A549 (cell line): Measurements from ENCODE around the gene OR8K1.

Experiments used
- CHD2 ChIP-seq: fragments of 150-350 bp; IDR thresholded peaks from 2 replicates; pipeline ENCODE4 v1.6.1; 2014; ENCODE audit warnings: low read length; ENCODE audit not compliant: partially characterized antibody
- JUN ChIP-seq, 2 experiments: fragments of >200 bp; sonication (Bioruptor Twin); formaldehyde crosslinking; IDR thresholded peaks; 2 replicates in 1 of 2; 3 replicates in 1 of 2; pipeline ENCODE4 v1.6.1; 2016 to 2017
- PHF8 ChIP-seq: fragments of 200-600 bp; sonication (generic); IDR thresholded peaks from 2 replicates; pipeline ENCODE4 v1.6.1; 2016; ENCODE audit warnings: low read depth, mild to moderate bottlenecking, antibody characterized with exemption, moderate library complexity, borderline replicate concordance
- POLR2A ChIP-seq: IDR thresholded peaks from 2 replicates; pipeline ENCODE4 v1.6.1; 2012; ENCODE audit warnings: mild to moderate bottlenecking, low read length
- TF ChIP-seq, protein P1 (sequence below): fragments of >200 bp; sonication (Bioruptor Twin); formaldehyde crosslinking; IDR thresholded peaks from 3 replicates; pipeline ENCODE4 v1.5.1; 2016
- TF ChIP-seq, protein P2 (sequence below): IDR thresholded peaks from 2 replicates; pipeline ENCODE4 v1.6.1; 2012

DNA sequence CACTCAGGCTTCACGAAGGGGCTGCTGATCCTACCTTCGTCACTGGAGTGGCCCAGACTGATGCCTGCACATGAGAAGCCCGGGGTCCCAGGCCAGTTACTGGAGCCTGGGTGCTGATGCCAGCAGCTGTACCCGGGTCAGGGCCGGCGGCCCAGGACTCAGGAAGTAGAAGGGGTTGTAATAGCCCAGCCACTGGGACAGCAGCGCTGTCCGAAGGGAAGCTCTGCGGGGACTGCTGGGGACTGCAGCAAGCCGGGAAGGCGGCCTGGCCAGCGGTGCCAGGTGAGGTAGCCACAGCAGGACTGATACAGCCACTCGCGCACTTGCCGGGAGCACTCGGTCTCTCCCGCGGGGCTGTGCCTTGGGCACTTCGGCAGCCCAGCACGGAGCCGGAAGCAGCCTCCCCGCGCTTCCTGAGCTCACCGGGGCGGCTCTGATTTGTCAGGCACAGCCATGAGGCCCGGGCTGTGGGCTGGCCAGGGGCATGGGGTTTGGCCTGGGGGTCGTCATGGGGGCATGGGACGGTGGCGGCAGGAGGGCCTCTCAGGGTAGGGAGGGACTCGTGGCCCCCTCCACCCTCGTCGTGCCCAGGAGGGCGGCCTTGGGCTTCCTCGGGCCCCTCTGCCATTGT, 13.9 kb upstream of the OR8K1 start:
- TF ChIP-seq, protein P1, sequence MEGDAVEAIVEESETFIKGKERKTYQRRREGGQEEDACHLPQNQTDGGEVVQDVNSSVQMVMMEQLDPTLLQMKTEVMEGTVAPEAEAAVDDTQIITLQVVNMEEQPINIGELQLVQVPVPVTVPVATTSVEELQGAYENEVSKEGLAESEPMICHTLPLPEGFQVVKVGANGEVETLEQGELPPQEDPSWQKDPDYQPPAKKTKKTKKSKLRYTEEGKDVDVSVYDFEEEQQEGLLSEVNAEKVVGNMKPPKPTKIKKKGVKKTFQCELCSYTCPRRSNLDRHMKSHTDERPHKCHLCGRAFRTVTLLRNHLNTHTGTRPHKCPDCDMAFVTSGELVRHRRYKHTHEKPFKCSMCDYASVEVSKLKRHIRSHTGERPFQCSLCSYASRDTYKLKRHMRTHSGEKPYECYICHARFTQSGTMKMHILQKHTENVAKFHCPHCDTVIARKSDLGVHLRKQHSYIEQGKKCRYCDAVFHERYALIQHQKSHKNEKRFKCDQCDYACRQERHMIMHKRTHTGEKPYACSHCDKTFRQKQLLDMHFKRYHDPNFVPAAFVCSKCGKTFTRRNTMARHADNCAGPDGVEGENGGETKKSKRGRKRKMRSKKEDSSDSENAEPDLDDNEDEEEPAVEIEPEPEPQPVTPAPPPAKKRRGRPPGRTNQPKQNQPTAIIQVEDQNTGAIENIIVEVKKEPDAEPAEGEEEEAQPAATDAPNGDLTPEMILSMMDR = no peak
- TF ChIP-seq, protein P2, sequence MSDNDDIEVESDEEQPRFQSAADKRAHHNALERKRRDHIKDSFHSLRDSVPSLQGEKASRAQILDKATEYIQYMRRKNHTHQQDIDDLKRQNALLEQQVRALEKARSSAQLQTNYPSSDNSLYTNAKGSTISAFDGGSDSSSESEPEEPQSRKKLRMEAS = no peak
- TF ChIP-seq POLR2A (no peak), JUN (IDR thresholded peaks at IDR 0.05) (no peak), CHD2 (no peak), PHF8 (no peak)
